NCI-H2196 treated with DMSO at 0.1 percent for 48 hours (cell line): ENCODE results near the gene NPAS3.
"Not testable (repeated sequence)": the region's sequence is repeated elsewhere in the genome, so short reads cannot be mapped to it uniquely, and the experiment has no call there.

Experiments
- DNase-seq: peaks from one replicate; lab custom pipeline; 2025; ENCODE audit not compliant: unreplicated experiment; lab: John Stamatoyannopoulos, UW

Gene NPAS3

DNA sequence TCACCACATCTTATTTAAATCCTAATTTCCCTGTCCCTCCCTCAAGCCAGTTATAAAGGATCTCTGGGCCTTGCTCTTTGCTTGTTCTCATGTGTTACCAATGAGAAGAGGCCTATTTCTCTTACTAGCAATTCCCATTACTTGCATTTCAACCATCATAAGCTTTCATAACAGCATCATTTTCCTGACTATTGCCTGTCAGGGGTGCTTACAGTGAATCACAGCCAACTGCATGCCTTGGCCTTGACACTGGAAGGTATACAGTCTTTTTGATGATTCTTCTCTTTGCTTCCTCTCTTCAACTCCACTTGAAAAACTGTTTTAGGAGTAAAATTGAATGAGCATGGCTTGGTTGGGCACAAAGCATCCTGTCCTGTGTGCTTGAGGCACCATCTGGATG, 127.0 kb downstream of the NPAS3 start:
- DNase-seq: no peak

- no peak for DNase-seq
These were observed 129.4 kb downstream of the NPAS3 start for GRCh38 chr14:33068040-33068439.

DNA sequence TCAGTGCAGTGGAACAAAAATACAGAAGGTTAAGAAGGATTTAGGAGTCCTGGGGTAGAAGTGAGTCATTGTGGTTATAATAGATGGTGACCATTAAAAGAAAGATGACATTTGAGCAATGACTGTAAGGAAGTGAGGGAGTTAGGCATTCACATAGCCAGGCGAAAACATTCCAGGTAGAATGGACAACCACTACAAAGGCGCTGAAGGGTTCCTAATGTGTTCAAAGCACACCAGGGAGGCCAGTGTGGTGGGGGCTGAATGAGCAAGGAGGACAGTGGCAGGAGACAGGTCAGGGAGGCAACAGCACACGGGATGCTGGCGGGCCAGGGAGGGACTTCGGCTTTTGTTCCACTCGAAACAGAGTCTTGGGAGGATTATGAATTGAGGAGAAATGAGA, 129.9 kb downstream of the NPAS3 start:
- no peak for DNase-seq

DNA sequence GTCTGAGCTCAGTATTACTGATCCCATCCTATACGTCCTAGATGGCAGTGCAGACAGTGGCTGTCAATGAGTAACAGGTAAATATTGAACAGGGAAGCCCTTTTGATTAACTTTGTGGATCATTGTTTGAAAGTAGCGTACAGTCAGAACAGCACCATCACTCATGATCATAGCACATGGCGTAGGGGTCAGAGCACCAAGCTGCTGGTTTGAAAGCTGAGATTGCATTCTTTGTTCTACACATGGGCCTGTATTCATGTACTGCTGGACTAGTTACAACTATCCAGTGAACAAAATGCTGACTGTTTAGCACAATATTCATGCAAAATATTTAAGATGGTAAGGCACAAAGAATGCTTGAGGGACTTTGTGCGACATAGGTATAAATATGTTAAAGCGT, 131.8 kb downstream of the NPAS3 start:
- DNase-seq: no peak

GRCh38 chr14:33073023-33073422, 134.3 kb downstream of the NPAS3 start:
- no peak for DNase-seq

DNA sequence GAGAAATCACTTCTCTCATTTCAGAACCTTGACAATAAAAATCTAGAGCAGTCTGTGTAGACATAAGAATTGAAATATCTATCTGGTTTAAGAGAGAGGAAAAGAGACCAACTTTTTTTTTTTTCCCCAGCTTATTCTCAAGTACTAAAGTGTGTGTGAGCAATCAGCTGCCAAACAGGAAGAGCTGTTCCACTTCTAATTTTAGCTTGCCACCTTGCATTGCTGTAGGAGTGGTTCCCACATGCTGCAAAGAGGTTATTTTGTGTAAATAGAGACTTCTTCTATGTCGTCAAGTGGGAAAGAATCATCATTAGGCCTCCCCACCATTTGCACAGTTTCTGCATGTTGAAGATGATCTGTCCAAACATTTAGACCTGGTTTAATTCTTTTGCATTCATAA, 142.6 kb downstream of the NPAS3 start:
- DNase-seq: no peak

GRCh38 chr14:33085799-33086198, 147.1 kb downstream of the NPAS3 start:
- no peak for DNase-seq

DNA sequence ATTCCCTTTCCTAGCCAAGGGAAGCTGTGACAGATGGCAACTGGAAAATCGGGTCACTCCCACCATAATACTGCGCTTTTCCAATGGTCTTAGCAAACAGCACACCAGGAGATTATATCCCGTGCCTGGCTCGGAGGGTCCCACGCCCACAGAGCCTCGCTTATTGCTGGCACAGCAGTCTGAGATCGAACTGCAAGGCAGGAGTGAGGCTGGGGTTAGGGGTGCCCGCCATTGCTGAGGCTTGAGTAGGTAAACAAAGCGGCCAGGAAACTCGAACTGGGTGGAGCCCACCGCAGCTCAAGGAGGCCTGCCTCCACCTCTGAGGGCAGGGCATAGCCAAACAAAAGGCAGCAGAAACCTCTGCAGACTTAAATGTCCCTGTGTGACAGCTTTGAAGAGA, 149.6 kb downstream of the NPAS3 start:
- DNase-seq: not testable (repeated sequence)

GRCh38 chr14:33098016-33098415, 159.3 kb downstream of the NPAS3 start:
- DNase-seq: no peak

GRCh38 chr14:33103489-33103888, 164.8 kb downstream of the NPAS3 start:
- DNase-seq: no peak

DNA sequence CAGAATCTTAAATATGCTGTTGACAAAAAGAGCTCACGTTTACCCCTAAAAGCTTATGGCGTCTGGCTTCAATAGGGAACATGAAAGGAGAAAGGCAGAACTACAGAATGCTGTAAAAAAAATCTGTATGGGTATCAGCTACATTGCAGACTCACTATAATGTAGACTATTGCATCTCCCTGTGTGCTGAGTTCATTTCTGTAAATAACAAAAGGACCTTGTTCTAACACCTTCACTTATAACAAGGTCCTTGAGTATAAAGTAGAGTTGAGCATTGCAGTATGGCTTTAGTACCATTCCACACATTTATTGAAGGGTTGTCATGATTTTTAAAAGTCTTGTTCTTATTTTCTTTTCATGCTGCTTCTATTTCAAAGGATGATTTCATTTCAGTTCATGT, 165.3 kb downstream of the NPAS3 start:
- DNase-seq: no peak

GRCh38 chr14:33110737-33111443, 172.2 kb downstream of the NPAS3 start:
- no peak for DNase-seq

DNA sequence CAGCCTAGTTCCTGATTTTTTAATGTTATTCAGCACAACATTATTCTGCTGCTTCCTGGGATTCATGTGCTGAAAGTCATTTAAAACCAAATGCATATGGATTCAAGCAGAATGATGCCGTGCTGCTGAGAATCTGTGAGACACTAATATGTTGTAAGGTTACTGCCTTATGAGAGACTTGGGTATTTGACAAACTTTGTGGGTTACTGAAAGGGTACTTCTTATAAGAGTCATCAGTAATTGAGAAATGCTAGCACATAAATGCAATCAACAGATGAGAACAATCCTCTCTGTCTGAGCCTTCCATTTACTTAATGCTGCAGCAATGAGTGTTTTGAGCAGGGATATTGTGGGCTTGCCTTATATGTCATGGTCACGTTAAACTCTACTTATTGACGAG, 175.7 kb downstream of the NPAS3 start:
- no peak for DNase-seq

GRCh38 chr14:33118668-33119067, 180.0 kb downstream of the NPAS3 start:
- DNase-seq: no peak

DNA sequence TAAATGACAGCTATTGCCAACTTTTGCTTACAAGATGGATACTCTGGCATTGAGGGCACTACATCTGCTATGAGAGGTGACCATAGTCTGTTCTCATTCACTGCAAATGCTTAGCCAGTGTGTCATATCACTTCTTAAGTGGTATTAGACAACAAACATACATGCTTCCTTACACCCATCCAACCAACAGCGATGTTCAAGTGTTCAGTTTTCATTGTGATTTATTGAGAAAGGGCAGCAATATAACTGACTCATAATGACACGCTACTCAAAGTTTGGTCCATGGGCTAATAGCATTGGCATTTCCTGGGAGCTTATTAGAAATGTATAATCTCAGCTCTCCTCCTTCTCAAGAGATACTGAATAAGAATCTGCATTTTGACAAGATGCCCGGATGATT, 181.7 kb downstream of the NPAS3 start:
- DNase-seq: no peak

- no peak for DNase-seq
These were observed 182.3 kb downstream of the NPAS3 start for GRCh38 chr14:33120966-33121365.

GRCh38 chr14:33123281-33123680, 184.6 kb downstream of the NPAS3 start:
- no peak for DNase-seq

- DNase-seq: no peak
These were observed 187.8 kb downstream of the NPAS3 start for GRCh38 chr14:33126433-33126832.

DNA sequence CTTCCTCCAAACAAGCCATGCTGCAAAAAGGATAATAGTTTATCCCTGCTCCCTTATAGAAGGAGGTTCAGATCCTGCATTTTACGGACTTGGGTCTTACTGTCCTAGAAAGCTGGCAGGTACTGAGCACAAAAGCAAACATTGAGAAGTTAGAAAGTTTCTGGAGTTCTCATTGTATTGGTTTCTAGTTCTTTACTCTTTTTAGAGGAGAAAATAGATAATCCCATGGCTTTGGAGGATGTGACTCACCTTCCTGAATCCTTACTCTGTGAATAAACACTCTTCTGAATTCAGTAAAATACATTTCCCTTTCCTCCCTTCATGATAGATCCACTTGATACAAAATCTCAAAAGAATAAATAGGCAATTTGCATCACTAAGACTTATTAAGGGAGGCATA, 188.9 kb downstream of the NPAS3 start:
- no peak for DNase-seq

- no peak for DNase-seq
These were observed 193.1 kb downstream of the NPAS3 start for GRCh38 chr14:33131801-33132200.

GRCh38 chr14:33134162-33134561, 195.5 kb downstream of the NPAS3 start:
- no peak for DNase-seq

GRCh38 chr14:33134975-33135374, 196.3 kb downstream of the NPAS3 start:
- DNase-seq: no peak

- no peak for DNase-seq
These were observed 212.2 kb downstream of the NPAS3 start for GRCh38 chr14:33150666-33151428.
